Mucosa of descending colon (tissue), 3 donors: ENCODE results near the gene GYG1. TPM values are rescaled to one million over a fixed set of nuclear protein-coding genes. Genes with fewer than 3 reads are reported as not detected.

Experiments used
- ATAC-seq: fragments of 200-7000 bp; cut with Tn5 transposase; one replicate; pipeline ENCODE4 v1.9.1; 2020; ENCODE audit warnings: mild to moderate bottlenecking, moderate library complexity
- DNase-seq, 3 donors: peaks; one replicate each; pipeline ENCODE4 v3.0.0-alpha.2; 2020
- H3K36me3 ChIP-seq: fragments of 200-600 bp; one replicate; pipeline ENCODE4 v1.8.0; 2021; ENCODE audit warnings: low read depth, mild to moderate bottlenecking
- H3K4me1 ChIP-seq: fragments of 200-600 bp; one replicate; pipeline ENCODE4 v1.8.0; 2021; ENCODE audit warnings: low read depth, mild to moderate bottlenecking
- H3K4me3 ChIP-seq: fragments of 200-600 bp; one replicate; pipeline ENCODE4 v1.8.0; 2021; ENCODE audit warnings: mild to moderate bottlenecking
- H3K9me3 ChIP-seq: fragments of 200-600 bp; one replicate; pipeline ENCODE4 v1.8.0; 2021; ENCODE audit warnings: mild to moderate bottlenecking
- intact Hi-C, 2 donors: fragments of 100-400 bp; cut with DNase I in 1 of 2; cut with micrococcal nuclease in 1 of 2; formaldehyde crosslinking; loops; one replicate each; pipeline versions ENCODE4 v1.11.0 to v1.11.1; 2022; cut with DNase I, micrococcal nuclease
- total RNA-seq, 3 donors: library from RNA; stranded (reverse); fragmentation: NEBNext Ultra II Directional in 2 of 3; extraction: Animal tissue kit (Norgen Biotek cat#: 25700) in 2 of 3; gene quantifications; one replicate each; pipeline versions ENCODE4 v1.2.1 to v1.2.4, GENCODE V29; 2021 to 2023
- TF ChIP-seq, protein P1 (sequence below): fragments of 200-600 bp; IDR thresholded peaks from one replicate; pipeline ENCODE4 v1.8.0; 2022; ENCODE audit warnings: antibody characterized with exemption, mild to moderate bottlenecking
- donor health status: DM: no; HTN: no; CAD: no; lungs with moderate emphysema.
- donor health status: DM: no; HTN: no; CAD: no.
- donor health status: DM: no; HTN: yes; CAD: no.

The GYG1 gene
- total RNA-seq, 3 donors from 2014 or later: 16.6 to 132 (median 26.1) TPM

DNA sequence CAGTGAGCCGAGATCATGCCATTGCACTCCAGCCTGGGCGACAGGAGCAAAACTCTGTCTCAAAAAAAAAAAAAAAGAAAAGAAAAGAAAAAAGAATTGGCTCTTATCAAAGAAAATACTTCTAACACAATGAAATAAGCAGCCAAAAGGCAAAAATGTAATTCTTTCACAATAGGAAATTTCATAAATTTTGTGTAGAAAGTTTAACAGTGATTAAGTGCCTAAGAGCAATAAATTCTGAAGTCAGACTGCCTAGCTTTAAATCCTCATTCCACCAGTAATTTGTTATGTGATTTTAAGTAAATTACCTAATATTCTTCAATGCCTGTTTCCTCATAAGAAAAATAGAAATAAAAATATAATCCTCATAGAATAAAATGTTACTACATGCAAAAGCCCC, 70.4 kb downstream of the GYG1 start:
- Histone ChIP-seq H3K9me3 (no peaks in the 10 kb centered on the region), H3K36me3 (no peaks in the 10 kb centered on the region), H3K4me3 (no peak overlapping the region), H3K4me1 (no peaks in the 10 kb centered on the region)
- DNase-seq (no peak), ATAC-seq (no peak)
- TF ChIP-seq, protein P1, sequence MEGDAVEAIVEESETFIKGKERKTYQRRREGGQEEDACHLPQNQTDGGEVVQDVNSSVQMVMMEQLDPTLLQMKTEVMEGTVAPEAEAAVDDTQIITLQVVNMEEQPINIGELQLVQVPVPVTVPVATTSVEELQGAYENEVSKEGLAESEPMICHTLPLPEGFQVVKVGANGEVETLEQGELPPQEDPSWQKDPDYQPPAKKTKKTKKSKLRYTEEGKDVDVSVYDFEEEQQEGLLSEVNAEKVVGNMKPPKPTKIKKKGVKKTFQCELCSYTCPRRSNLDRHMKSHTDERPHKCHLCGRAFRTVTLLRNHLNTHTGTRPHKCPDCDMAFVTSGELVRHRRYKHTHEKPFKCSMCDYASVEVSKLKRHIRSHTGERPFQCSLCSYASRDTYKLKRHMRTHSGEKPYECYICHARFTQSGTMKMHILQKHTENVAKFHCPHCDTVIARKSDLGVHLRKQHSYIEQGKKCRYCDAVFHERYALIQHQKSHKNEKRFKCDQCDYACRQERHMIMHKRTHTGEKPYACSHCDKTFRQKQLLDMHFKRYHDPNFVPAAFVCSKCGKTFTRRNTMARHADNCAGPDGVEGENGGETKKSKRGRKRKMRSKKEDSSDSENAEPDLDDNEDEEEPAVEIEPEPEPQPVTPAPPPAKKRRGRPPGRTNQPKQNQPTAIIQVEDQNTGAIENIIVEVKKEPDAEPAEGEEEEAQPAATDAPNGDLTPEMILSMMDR: no peak
- intact Hi-C loops: no loop called here

DNA sequence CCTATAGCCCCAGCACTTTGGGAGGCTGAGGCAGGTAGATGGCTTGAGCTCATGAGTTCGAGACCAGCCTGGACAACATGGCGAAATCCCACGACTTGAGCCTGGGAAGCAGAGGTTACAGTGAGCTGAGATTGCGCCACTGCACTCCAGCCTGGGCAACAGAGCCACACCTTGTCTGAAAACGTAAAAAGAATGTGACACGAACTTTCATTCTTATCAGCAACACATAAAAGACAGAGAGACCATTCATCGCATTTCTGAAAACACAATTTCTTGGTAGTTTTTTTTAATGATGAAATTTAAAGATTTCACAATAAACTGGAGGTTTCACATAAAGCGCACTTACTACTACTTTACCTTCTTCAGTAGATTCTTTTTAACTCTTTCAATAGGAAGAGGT, 76.5 kb downstream of the GYG1 start:
- ATAC-seq: no peak
- Histone ChIP-seq H3K4me3 (no peak overlapping the region), H3K9me3 (no peaks in the 10 kb centered on the region), H3K4me1 (no peaks in the 10 kb centered on the region), H3K36me3 (no peaks in the 10 kb centered on the region)
- TF ChIP-seq, protein P1: no peak
- DNase-seq: no peak
- intact Hi-C loops: no loop called here

Other genes starting within 250 kb of the GYG1 start
- under 1 TPM in 2 of 3 donors, not detected in 1; 0.70 to 0.92 TPM for gene CPB1, start 163.7 kb upstream of the GYG1 start, total RNA-seq
- gene CPA3, start 126.2 kb upstream of the GYG1 start, total RNA-seq: 10 to 100 TPM in 2 of 3 donors, 1 to 10 TPM in 1; 1.8 to 20.6 (median 13.8) TPM
- 10 to 100 TPM in 2 of 3 donors, 1 to 10 TPM in 1; 9.7 to 25.4 (median 12.1) TPM for gene HLTF, start 95.0 kb downstream of the GYG1 start, total RNA-seq
- 10 to 100 TPM; 14.5 to 24.2 (median 20.2) TPM for gene HPS3, start 138.1 kb downstream of the GYG1 start, total RNA-seq
- gene CP, start 230.3 kb downstream of the GYG1 start, total RNA-seq: 10 to 100 TPM in 2 of 3 donors, 1 to 10 TPM in 1; 5.7 to 13.4 (median 11.6) TPM